ENCODE results near the gene SPRN.
"Not testable (repeated sequence)": the region's sequence is repeated elsewhere in the genome, so short reads cannot be mapped to it uniquely, and the experiment has no call there.

Gene SPRN

DNA sequence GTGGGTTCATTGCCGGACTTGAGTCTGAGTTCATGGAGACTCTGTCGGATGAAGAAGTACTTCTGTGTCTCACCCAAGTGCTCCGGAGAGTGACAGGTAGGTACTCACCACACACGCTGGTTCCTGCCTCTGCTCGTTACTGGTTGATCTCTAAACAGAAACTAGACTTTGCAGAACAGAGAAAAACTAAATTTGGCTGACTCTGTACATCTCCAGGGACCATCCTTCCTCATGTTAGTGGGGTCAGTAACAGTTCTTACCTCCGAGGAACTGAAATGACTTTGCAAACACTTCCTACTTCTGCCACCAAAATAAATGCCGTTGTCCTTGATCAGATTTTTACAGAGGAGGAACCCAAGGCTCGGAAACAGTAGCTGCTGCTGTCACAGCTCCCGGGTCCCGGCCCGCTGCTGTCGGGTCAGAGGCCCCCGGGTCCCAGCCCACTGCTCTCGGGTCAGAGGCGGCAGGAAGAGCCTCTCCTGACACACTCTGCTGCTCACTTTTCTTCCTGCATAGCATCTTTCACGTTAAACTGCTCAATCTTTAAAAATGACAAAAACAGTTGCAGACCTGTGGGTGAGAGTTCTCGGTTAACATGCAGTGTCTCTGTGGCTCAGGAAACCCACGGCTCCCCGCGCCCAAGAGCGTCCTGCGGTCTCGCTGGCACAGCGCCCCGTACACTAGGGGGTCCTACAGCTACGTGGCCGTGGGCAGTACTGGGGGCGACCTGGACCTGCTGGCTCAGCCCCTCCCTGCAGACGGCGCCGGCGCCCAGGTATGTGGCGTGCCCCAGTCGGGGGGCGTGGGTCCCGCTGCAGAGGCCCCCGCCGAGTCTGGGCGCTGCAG, 35.2 kb downstream of the SPRN start:
- in situ Hi-C loops (cut with MboI; ENCODE audit: low pct_unique_long_range_greater_than_20kb, low sequenced_read_pairs, unreplicated experiment): no loop called here
- TF ChIP-seq, protein P1, sequence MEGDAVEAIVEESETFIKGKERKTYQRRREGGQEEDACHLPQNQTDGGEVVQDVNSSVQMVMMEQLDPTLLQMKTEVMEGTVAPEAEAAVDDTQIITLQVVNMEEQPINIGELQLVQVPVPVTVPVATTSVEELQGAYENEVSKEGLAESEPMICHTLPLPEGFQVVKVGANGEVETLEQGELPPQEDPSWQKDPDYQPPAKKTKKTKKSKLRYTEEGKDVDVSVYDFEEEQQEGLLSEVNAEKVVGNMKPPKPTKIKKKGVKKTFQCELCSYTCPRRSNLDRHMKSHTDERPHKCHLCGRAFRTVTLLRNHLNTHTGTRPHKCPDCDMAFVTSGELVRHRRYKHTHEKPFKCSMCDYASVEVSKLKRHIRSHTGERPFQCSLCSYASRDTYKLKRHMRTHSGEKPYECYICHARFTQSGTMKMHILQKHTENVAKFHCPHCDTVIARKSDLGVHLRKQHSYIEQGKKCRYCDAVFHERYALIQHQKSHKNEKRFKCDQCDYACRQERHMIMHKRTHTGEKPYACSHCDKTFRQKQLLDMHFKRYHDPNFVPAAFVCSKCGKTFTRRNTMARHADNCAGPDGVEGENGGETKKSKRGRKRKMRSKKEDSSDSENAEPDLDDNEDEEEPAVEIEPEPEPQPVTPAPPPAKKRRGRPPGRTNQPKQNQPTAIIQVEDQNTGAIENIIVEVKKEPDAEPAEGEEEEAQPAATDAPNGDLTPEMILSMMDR (IDR thresholded peaks at IDR 0.05; ENCODE audit: extremely low read depth, insufficient read depth, missing control alignments): no peak
- DNase-seq (ENCODE audit: low spot score): peak; percentile 91

DNA sequence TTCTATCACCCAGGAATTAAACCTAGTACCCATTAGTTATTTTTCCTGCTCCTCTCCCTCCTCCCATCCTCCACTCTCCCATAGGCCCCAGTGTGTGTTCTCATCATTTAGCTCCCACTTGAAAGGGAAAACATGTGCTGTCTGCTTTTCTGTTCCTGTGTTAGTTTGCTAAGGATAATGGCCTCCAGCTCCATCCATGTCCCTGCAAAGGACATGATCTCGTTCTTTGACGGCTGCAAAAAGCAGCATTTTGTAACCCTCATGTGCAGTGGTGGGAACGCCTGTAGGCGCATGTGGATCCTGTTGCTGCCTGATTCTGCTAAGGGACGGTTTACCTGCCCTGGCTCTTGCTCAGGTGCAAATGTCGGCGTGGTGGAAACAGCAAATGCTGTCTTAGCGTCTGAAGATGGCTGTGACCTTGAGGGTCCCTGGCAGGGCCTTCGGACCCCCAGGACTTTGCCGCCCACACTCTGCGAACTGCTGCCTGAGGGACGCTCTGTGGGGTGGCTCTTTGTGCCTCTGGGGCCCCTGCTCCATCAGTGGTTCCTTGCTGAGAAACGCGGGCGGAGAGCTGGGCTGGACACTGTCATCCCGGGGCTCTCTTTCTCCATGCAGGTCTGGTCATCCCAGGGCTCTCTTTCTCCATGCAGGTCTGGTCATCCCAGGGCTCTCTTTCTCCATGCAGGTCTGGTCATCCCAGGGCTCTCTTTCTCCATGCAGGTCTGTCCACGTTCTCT, 36.0 kb downstream of the SPRN start:
- in situ Hi-C loops (cut with MboI; ENCODE audit: low pct_unique_long_range_greater_than_20kb, low sequenced_read_pairs, unreplicated experiment): no loop called here
- TF ChIP-seq, protein P1 (IDR thresholded peaks at IDR 0.05; ENCODE audit: extremely low read depth, insufficient read depth, missing control alignments): no peak
- DNase-seq (ENCODE audit: low spot score): no peak

DNA sequence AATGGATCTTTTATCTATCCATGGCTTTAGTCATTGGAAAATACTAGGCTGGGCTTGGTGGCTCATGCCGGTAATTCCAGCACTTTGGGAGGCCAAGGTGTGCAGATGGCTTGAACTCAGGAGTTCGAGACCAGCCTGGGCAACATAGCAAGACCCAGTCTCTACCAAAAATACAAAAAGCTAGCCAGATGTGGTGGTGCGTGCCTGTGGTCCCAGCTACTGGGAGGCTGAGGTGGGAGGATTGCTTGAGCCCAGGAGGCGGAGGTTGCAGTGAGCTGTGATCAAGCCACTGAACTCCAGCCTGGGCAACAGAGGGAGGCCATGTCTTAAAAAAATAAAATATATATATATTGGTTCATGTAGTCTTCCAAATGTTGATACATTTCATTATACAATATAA, 37.5 kb downstream of the SPRN start:
- DNase-seq (ENCODE audit: low spot score); in situ Hi-C loops (cut with MboI; ENCODE audit: low pct_unique_long_range_greater_than_20kb, low sequenced_read_pairs, unreplicated experiment): not testable (repeated sequence)

DNA sequence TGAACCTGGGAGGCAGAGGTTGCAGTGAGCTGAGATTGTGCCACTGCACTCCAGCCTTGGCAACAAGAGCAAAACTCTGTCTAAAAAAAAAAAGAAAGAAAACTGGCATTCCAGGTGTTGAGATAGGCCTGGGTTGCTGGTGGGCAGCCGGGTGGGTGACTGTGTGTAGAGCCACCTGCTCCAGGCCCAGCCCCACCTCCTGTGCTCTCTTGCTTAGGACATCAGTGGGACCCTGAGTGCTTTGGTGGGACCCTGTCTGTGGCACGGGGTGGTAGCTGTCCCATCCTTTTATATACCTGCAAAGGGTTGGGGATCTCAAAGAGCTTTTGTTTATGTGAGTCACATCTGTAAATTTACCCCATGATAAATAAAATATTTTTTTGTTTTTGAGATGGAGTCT, 39.2 kb downstream of the SPRN start:
- in situ Hi-C loops (cut with MboI; ENCODE audit: low pct_unique_long_range_greater_than_20kb, low sequenced_read_pairs, unreplicated experiment): no loop called here
- TF ChIP-seq, protein P1 (IDR thresholded peaks at IDR 0.05; ENCODE audit: extremely low read depth, insufficient read depth, missing control alignments): no peak
- DNase-seq (ENCODE audit: low spot score): no peak

DNA sequence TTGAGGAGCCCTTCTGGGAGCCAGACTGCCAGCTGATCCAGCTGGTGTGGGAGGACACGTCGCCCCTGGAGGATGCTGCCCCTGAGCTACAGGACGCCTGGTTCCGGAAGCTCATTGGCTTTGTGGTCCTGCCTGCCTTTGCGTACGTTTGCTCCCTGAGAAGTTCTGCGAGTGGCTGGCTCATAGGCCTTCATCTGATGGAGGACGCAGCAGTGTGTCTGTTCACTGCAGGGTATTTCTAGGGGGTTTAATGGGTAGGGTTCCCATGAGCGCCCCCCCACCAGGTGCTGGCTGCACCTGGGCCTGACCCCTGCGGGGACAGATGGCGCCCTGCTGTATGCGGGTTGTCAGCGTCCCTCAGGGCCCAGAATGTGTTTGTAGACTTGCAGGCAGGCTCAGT, 40.4 kb downstream of the SPRN start:
- in situ Hi-C loops (cut with MboI; ENCODE audit: low pct_unique_long_range_greater_than_20kb, low sequenced_read_pairs, unreplicated experiment): no loop called here

DNA sequence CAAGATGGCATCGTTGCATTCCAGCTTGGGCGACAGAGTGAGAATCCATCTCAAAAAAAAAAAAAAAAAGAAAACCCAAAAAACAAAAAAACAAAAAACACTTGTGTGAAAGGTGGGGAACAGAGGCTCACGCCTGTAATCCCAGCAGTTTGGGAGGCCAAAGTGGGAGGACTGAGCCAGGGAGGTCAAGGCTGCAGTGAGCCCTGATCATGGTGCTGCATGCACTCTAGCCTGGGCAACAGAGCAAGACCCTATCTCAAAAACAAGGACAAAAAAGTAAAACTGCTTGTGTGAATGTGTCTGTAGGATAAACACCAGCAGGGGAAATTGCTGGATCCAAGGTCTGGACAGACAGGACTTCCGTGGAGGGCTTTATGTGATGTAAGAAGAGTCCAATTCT, 40.9 kb downstream of the SPRN start:
- in situ Hi-C loops (cut with MboI; ENCODE audit: low pct_unique_long_range_greater_than_20kb, low sequenced_read_pairs, unreplicated experiment): no loop called here
- DNase-seq (ENCODE audit: low spot score): no peak
- TF ChIP-seq, protein P1 (IDR thresholded peaks at IDR 0.05; ENCODE audit: extremely low read depth, insufficient read depth, missing control alignments): no peak

More for the DNA sequence above, 40.4 kb downstream of the SPRN start:
- no peak for DNase-seq (ENCODE audit: low spot score)
- TF ChIP-seq, protein P1 (IDR thresholded peaks at IDR 0.05; ENCODE audit: extremely low read depth, insufficient read depth, missing control alignments): no peak

DNA sequence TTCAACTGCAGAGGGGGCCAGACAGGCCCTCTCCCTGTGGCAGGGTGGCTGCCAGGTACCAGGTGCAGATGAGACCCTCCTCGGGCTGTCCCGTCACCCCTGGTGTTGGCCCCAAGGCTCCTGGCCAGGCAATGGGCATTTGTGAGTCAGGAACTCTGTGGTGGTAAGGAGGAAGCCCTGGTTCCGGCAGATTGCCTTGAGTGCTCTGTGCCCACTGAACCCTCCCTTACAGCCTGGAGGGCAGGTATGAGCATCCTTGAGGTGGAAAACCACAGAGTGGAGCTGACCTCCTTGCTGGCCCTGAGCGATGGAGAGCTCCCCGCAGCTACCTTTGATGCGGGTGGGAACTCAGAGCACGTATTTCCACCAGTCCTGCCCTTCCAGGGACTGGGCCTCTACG, 43.4 kb downstream of the SPRN start:
- DNase-seq (ENCODE audit: low spot score): no peak
- TF ChIP-seq, protein P1 (IDR thresholded peaks at IDR 0.05; ENCODE audit: extremely low read depth, insufficient read depth, missing control alignments): no peak
- in situ Hi-C loops (cut with MboI; ENCODE audit: low pct_unique_long_range_greater_than_20kb, low sequenced_read_pairs, unreplicated experiment): no loop called here

Data from GM13977 (cell line).